NCI-H82 (cell line): ENCODE data around the gene COPA.

ENCODE experiments used
- DNase-seq: peaks from one replicate; lab custom pipeline; 2025; lab: John Stamatoyannopoulos, UW

Gene COPA

GRCh38 chr1:160264795-160265307, 78.2 kb downstream of the COPA start:
- no peak for DNase-seq

DNA sequence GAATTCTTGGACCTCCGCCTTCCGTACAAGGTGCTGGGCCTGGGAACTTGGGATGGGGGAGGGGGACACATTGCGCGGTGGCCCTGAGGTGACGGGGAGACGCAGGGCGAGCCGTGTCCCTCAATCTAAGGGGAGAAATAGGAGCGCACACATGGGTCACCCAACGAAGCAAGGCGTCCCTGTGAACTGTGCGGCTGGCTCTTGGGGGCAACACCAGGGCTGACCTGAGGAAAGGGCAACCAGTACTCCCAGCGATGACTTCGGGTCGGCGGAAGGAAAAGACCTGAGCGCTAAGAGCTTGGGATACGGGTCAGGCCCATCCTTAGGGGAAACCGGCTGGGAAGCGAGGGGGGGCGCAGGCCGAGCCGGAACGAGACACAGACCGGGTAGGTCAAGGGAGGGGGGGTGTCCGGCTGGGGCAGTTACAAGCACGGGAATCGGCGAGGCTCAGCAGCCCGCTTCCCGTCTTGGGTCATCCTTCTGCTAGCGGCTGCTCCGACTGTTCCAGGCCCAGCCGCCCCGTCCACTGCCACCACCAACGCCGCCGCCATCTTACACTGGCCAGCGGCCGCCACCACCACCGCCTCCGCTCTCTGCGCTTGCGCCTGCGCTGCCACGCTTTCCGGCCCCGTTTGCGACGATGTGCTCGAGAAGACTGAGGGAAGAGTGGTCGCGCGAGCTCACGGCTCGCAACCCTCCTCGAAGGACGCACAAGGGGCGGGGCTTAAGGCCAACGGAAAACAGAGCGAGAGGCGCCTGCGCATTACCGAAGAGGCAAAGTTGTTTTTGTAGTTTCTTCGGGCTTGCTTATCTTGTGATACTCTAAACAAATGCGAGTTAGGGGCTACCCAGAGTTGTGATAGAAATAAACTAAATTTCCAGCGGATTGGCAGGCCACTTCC, 80.9 kb downstream of the COPA start, which contains the start of gene DCAF8:
DCAF8 (minus strand) TSS at position 657 of the 902 bp plus-strand sequence. CDS start 18,541 bp downstream, outside the sequence.
- peak; percentile 100 for DNase-seq

- DNase-seq = peak; percentile 78
Measured at GRCh38 chr1:160261556-160261892, 81.5 kb downstream of the COPA start.

DNA sequence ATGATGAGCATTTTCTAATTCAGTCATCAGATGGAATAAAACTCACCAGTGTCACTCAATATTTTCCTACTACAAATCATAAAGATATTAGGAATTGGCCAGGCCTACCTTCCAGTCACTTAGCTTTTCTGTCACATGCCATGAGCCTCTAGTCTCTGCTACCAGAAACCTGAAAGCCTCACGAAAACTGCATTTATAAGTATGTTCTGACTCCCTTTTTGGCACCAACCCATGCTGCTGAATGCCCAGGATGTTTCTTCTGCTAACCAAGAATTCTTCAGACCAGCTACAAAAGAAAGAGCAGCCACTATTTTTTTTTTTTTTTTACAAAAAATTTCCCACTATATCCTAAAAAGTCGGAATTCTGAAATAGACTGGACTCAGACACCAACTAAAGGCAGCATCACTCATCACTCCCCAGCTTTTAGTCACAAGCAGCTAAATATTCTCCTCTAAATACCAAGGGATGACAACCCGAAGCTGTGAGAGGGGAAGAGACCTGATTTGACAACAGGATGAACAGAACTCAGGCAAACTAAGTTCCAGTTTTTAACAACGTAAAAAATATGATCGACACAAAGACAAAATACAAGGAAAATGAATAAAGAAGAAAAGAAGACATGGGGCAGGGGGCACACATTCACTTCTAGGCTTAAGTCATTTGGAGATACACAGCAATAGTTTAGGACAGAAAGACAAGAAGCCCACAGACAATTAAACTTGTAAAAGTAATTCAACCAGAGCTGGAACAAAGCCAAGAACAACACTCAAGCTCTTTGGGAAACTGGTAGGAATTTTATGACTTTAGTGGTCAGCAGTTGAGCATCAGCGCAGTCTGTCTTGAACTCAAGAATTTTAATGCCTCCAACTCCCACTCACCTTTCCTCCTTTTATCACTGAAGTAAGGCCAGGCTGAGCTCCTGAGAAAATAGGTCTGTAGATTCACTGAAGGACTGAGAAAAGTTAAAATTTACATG, 82.4 kb downstream of the COPA start:
- peak; percentile 21 for DNase-seq

GRCh38 chr1:160258177-160258798, 84.8 kb downstream of the COPA start:
- DNase-seq = no peak

- peak; percentile 77 for DNase-seq
Measured at GRCh38 chr1:160257411-160258015, 85.5 kb downstream of the COPA start.

GRCh38 chr1:160256396-160257046, 86.5 kb downstream of the COPA start:
- no peak for DNase-seq

- no peak for DNase-seq
Measured at GRCh38 chr1:160255781-160256300, 87.2 kb downstream of the COPA start.

DNA sequence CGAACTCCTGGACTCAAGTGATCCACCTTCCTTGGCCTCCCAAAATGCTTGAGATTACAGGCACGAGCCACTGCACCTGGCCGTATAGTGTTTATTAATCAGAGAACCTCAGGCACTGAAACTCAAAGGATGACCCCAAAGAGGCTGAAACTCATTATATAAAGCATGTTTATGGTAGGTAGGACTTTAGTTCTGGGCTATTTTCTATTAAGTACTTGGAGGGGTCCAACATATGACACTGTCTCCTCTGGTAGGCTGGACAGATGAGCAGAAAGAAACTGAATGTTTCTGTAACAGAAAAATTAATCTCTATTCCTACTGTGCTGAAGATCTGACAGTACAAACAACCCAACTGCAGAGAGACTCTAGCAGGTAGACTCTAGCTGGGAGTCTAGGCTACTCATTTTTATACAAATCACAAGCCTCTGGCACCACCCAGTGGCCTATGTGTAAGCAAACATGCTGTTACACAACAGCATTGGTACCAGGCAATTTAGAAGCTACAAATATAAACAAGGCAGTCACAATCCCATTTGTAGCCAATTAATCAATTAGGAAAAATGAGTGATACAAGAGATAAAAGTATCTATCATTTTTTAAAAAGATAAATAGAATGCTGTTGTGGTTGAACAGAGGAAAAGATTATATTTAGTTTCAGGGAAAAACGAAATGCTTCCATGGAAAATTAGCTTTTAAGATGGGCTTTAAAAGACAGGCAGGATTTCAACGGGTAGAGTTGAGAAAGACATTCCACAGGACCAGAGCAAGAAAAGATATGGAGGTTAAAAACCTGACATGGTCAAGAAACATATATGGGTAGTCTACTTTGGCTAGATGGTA, 91.1 kb downstream of the COPA start:
- DNase-seq = peak; percentile 95

DNA sequence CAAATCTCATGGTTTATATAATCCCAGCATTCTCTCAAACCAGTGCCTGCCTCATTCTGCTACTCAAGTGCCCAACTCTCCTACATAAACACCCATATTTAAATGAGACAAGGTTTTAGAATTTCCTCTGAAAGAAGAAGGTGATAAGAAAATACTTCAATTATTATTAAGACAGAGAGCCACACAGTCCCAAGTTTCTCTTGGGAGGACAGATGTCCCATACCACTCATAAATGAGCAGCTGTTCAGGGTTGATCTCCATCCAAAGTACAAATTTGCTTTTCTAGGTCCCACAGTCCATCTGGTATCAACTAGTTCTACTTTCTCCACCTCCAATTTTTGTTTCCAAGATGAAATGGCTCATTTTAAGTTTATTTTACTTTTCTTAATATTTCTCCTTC, 92.0 kb downstream of the COPA start:
- DNase-seq = no peak

DNA sequence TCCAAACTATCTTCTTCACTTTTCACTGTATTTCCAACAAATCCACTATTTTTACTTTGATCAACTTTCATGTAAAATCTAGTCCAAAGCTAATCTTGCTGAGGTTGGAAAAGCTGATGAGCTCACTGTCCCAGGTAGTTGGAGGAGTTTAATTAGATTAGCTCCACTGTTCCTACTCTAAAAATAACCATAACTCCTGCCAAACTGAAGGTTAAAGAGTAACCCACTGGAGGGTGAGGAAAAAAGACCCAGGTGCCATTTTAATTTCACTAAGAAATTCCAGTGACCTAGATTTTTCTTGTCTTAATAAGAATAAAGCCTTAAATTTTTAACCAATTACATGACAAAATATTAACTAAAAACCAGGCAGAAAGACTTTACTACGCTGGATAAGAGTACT, 96.0 kb downstream of the COPA start:
- DNase-seq = peak; percentile 49

DNA sequence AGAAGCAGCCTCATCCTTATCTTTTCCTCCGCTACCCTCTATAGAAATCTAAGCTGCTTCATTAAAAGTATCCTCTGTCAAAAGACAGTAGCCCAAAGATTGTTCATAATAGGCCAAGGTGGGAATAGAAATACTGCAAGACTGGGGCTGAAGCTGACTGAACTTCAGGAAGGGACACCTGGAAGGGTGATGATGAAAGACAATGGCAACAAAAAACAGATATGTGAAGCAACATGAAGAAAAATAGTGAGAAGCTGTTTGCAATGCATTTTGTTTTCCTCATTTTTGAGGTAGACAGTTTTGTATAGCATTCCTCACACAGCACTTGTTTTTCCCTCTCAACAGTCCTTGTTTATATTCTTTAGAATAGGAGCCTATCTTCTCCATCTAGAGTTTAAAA, 97.6 kb downstream of the COPA start:
- DNase-seq = no peak

- DNase-seq = no peak
Measured at GRCh38 chr1:160244209-160244608, 98.8 kb downstream of the COPA start.

- DNase-seq = no peak
Measured at GRCh38 chr1:160243767-160244166, 99.3 kb downstream of the COPA start.

DNA sequence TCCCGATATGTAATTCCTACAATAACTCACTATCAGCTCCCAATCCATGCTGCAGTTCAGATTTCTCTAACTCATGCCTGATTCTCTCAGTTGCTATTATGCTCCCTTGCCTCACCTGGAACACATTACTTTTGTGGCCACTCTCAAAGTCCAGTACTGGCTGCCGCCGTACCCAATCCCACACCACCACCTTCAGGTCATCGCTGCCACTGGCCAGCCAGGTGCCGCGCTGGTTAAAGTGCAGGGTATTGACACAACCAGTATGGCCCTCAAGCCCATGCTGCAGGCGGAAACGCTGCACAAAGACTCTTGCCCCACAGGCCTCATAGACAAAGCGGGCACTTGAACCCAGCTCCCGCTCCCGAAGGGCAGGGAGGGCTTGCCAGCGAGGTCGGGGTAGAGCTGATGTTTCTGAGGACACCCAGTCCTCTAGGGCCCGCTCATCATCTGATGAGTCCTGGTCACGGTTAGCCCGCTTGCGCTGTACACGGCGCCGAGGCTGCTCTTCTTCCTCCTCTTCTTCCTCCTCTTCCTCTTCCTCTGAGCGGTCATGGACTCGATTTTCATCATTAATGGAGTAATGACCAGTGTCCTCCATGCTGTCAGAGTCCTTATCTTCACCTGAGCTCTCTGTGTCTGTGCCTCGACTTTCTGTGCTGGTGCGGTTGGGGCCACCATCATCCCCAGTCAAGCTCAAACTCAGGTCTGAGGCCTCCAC, 103.3 kb downstream of the COPA start:
- DNase-seq = no peak
